GM18526 (cell line): Measurements from ENCODE around the gene EEA1.

Experiments used
- POLR2A ChIP-seq: IDR thresholded peaks from 3 replicates; pipeline ENCODE4 v1.6.1; 2011; ENCODE audit not compliant: insufficient read length; ENCODE audit errors: extremely low read depth

The EEA1 gene

DNA sequence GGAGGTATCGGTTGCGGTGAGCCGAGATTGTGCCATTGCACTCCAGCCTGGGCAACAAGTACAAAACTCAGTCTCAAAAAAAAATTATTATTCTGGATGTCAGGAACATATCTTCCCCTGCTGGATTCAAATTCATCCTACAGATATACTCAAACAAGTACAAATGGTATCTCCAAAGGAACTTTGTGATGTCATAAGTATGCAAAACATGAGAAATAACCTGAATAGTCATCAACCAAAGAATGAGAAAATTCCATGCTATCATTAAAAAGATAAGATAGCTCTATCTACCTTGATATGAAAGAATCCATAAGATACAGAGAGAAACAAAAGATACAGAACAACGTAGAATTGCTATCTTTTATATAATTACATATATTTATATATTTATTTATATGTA, 67.7 kb downstream of the EEA1 start:
- no peak for TF ChIP-seq POLR2A

DNA sequence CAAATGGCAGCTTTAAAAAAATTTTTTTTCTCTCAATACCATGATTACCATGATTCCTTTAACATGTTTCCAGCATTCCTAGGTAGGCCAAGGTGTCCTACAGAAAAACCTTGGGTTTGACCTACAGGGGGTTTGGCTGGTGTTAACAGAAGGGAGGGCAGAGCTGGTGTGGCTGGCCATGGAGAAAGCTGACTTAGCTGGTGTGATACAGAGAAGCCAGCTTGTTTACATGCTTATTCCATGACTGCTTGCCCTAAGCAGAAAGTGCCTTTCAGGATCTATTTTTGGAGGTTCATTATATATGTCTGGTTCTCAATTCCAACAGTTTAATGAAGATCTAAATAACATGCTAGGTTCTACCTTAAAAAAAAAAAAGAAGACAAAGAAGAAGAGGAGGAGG, 68.6 kb downstream of the EEA1 start:
- no peak for TF ChIP-seq POLR2A

DNA sequence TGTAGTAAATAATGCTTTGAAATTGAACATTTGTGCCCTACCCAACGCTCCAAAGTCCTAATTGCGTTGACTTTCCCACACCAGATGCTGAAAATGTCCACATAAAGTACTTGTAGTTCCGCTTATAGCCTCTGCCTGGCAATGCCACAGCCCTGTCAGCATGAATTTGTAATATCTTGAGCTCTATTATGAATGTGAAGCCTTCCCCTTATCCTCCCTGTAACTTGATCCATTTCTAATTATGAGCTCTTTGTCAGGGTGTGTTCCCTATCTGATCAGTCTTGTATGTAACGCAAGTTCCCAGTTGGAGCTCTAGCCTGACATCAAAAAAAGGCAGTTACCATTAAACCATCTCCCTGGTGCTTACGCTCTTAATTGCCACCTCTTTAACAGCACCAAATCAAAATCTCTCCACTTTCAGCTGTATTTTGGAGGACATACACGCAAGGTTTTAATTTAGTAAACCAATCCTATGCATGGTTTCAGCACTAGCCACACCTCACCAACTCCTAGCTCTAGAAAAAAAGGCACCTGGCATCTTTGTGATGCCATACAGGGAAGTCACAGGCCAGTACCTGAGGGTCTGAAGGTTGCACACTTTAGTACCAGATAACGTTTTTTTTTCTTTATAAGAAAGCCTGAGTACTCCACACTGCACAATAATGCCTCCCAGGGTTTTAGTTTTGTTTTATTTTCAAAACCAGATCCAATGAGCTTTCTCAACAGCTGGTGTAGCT, 69.3 kb downstream of the EEA1 start:
- no peak for TF ChIP-seq POLR2A

DNA sequence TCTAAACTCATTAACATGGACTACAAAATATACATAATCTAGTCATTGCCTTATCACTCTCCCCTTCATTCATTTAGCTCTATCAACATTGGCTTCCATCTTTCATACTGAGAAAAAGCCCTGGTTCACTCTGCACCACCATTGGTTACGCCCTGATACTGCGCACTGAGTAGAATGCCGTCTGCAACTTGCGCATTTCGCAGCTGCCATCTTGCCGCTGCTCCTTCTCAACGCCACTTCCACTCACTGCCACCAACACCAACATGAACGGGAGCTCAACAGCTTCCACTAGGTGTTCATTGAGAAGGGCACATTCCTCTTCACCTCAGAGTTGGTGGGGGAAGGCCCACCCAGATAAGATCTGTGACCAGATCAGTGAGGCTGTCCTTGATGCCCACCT, 71.3 kb downstream of the EEA1 start:
- TF ChIP-seq POLR2A = no peak

DNA sequence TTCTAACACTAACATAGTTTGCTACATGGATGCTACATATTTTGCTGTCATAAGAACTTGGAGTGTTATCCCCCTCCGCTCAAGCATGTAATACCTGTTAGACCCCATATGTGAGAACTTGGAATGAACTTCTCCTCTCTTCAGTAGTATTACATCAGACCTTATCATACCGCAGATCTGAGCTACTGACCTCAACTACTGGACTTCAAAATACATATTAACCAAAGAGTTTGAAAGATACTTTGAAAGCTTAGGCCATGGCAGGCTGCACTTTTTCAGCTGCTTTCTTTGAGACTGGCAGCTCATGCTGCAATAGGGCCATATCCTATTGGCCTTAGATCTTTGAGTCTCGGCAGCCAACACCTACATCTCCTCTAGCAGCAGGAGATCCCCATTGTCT, 74.8 kb downstream of the EEA1 start:
- no peak for TF ChIP-seq POLR2A

DNA sequence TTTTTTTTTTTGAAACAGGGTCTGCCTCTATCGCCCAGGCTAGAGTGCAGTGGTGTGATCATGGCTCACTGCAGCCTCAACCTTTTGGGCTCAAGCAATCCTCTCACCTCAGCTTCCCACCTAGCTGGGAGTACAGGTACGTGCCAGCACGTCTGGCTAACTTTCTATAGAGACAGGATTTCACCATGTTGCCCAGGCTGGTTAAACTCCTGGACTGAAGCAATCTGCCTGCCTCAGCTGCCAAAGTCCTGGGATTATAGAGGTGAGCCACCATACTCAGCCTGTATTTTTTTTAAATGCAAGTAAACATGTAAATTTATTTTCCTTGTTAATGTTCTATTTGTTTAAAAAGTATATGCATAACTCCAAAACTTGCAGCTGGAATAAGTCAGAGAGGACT, 80.4 kb downstream of the EEA1 start:
- no peak for TF ChIP-seq POLR2A

DNA sequence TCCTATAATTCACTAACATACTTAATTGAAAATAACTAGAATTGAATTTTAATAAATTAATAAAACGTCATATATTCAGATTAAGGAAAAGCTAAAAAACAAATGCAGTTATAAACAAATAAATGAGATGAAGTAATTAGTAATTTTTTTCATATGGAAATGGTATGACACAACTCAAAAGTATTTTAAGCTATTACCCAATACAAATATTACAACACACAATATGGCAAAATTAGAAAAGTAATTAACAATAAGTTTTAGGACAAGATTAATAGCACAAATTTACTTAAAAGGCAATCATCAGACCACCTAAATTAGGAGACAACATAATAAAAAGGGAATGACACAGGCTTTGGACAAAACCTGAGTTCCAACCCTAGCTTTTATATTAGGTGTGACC, 81.7 kb downstream of the EEA1 start:
- no peak for TF ChIP-seq POLR2A

DNA sequence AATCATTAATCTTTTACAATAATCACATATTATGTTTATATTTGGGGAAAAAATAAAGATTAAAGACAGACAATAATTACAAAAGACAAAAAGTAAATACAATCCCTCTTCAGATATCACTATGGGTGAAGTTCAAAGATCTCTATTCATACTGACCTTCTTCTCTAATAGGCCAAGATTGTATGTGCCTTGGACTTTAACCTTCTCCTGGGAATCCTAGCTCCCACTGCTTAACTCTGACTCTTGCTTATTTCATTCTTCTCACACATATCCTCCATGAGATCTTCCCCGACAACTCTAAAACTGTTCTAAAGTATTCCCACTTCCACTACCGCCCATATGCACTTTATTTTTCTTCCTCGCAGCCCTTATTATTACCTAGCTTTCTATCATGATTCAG, 83.8 kb downstream of the EEA1 start:
- TF ChIP-seq POLR2A = no peak

DNA sequence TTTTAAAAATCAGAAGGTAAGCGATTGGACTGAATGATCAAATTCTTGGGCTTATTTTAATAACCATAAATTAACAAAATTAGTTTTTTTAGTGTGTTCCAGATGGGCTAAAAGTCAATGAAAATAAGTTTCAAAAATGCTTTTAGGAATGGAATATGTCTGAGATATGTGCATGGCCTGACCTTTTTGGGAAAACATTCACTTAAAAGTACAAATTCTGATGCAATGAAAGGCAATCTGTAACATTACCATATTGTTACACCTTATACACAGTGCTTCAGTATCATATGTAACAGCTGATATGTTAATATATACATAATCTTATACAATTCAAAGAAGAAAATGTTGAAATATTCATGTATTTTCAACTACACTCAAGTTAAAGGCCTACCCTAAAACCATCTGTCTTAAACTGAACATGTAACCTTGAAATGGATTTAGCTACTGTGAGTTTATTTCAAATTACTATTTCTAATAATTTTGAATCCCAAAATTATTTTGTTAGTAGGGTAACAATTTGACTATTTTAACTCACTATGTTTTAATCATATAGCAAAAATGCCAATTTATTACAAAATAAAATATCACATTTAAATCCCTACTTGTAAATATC, 84.8 kb downstream of the EEA1 start:
- no peak for TF ChIP-seq POLR2A

DNA sequence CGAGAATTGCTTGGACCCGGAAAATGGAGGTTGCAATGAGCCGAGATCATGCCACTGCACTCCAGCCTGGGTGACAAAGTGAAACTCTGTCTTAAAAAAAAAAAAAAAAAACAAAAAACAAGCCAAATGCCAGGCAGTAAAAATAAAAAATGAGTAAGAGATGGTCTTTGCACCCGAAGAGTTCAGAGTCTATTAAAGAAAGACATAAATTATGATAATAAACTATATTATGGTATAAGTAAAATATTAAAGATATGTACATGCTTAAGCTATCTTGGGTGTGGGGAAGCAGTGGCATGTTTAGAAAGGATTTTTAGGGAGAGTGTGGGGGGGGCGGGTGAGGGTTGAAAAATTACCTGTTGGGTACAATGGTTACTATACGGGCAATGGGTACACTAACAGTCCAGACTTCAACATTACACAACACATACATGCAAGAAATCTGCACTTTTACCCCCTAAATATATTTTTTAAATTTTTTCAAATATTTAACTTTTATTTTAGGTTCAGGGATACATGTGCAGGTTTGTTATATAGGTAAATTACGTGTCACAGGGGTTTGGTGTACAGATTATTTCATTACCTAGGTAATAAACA, 99.3 kb downstream of the EEA1 start:
- no peak for TF ChIP-seq POLR2A

DNA sequence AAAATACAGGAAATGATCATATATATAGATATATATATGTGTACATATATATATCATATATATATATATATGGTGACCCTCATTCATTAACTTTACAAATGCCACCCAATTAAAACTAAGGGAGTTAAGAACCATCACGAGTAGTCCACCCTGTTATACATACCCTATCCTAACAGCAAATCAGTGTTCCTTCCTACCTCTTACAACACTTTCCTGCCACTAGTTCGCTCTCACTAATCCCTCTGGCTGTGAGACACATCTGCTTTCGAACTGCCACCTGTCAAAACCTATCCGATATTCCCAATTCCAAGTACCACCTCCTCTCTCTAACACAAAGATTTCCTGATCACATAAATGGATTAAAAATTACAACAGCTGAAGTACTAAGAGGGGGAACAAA, 100.5 kb downstream of the EEA1 start:
- no peak for TF ChIP-seq POLR2A

DNA sequence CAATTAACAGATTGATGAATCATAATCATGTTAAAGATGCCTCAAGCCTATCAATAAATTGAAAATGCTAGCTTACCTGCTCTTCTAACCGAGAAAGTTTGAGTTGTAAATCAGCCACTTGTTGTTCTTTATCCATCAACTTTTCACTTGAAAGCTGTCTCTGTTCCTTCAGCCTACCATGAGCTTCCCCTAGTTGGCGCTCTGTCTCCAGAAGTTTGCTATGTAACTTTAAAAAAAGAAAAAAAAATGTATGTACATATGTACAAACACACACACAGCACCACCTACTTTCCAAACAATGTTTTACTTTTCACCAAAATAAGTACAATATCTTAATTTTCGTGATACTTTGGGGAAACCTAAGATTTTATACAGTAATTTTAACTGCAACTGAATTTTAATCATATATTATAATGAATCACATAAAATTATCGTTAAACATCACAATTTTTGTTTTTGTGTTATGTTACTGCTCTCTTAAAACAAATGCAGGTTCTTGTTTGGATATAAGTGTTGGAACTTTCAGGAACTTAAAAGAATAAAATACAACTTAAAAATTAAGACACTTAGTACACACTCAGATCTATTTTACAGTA, 101.2 kb downstream of the EEA1 start:
- TF ChIP-seq POLR2A = no peak

DNA sequence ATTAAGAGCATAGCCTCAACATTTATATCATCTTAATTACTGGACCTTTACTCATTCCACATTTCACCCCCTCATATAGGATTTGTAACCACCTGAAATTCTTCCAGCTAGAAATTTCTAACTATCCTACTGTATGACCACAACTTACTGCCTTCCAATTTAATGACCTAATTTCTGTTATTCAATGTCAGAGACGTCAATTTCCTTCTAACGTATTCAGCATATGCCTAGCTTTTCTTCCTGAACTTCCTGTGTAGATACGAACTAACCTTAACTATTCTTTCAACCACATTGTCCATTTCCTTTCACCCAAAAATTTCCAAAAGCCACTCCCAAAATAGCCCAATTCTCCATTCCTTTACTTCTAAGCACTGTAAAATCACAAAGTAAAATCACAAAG, 108.0 kb downstream of the EEA1 start:
- no peak for TF ChIP-seq POLR2A

DNA sequence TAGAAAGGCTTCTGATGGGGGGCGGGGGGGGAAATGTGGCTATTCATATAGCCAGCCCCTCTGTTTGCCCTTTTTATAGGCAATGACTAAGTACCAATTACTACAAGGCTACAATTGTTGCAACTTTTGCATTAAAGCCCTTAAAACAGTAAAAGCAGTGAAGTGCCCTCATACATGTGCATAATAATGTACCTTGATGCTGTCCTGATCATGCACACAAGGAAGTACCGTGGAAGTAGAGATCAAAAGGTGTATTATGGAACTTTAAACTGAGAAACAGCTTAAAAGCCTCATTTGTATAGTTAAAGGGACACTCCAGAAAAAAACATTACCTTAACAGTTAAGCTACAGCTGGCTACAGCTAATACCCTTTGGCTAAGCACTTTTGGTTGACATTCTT, 114.5 kb downstream of the EEA1 start:
- TF ChIP-seq POLR2A = no peak

DNA sequence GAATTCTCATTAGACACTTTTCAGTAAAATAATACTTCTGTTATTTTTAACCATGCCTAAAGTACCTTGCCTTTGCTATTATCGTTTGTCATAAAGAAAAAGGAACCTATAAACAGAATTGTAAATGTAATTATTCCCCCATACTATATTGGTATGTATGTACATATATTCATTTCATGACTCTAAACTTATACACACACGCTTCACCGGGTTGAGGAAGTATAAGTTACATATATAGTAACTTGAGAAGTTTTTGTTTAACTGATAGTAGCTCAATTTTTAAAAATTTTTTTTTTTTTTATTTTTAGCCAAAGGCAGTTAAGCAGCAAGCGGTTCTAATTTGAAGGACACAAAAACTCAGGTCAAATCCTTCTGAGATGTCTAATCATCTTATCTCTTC, 118.7 kb downstream of the EEA1 start:
- TF ChIP-seq POLR2A = no peak

DNA sequence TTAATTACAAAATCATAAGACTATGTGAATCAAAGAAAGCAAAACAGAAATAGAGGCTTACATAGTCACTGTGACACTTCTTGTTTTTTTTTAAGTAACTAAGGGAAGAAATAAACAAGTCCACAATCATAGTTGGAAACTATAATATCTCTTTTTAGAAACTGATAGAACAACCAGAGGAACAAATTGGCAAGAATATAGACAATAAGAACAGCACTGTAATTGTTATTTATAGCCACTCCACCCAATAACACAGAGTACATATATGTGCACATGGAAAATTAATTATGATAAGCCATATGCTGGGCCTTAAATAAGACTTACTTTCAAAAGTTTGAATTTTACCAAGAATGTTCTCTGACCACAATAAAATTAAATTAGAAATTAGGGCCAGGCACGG, 125.2 kb downstream of the EEA1 start:
- TF ChIP-seq POLR2A = no peak
